Measurements from ENCODE around the gene CCNG1.

- TF ChIP-seq CTCF (IDR thresholded peaks at IDR 0.05) (no peak), EP300 (IDR thresholded peaks at IDR 0.05) (no peak), POLR2A (IDR thresholded peaks at IDR 0.05) (no peak)
Observed at GRCh38 chr5:163432544-163432943, 4.9 kb upstream of the CCNG1 start.

Data from upper lobe of left lung (tissue), 4 donors.